GM21576 (cell line): ENCODE measurements around the gene NTN1.
"Not testable (repeated sequence)": the region's sequence is repeated elsewhere in the genome, so short reads cannot be mapped to it uniquely, and the experiment has no call there.

Experiments
- ATAC-seq: cut with Tn5 transposase; IDR thresholded peaks from one replicate; pipeline ENCODE4 v1.9.1; 2021; ENCODE audit warnings: mild to moderate bottlenecking, moderate library complexity; ENCODE audit not compliant: unreplicated experiment

The NTN1 gene

GRCh38 chr17:9151740-9152139, 130.4 kb downstream of the NTN1 start:
- ATAC-seq, result not testable (repeated sequence)

GRCh38 chr17:9158544-9159452, 137.5 kb downstream of the NTN1 start:
- no peak for ATAC-seq

- no peak for ATAC-seq
Measured at GRCh38 chr17:9162275-9162985, 141.1 kb downstream of the NTN1 start.

GRCh38 chr17:9166788-9167187, 145.5 kb downstream of the NTN1 start:
- ATAC-seq, result no peak

- ATAC-seq, result no peak
Measured at GRCh38 chr17:9167379-9167778, 146.1 kb downstream of the NTN1 start.

- ATAC-seq, result no peak
Measured at GRCh38 chr17:9169116-9169515, 147.8 kb downstream of the NTN1 start.

- no peak for ATAC-seq
Measured at GRCh38 chr17:9170336-9170735, 149.0 kb downstream of the NTN1 start.

- ATAC-seq, result no peak
Measured at GRCh38 chr17:9170853-9171252, 149.5 kb downstream of the NTN1 start.

- ATAC-seq, result no peak
Measured at GRCh38 chr17:9173386-9173983, 152.2 kb downstream of the NTN1 start.

GRCh38 chr17:9174312-9174711, 153.0 kb downstream of the NTN1 start:
- no peak for ATAC-seq

- ATAC-seq, result no peak
Measured at GRCh38 chr17:9174779-9175574, 153.7 kb downstream of the NTN1 start.

GRCh38 chr17:9175700-9176467, 154.6 kb downstream of the NTN1 start:
- ATAC-seq, result no peak

GRCh38 chr17:9177212-9177611, 155.9 kb downstream of the NTN1 start:
- no peak for ATAC-seq

- no peak for ATAC-seq
Measured at GRCh38 chr17:9178319-9178718, 157.0 kb downstream of the NTN1 start.

- no peak for ATAC-seq
Measured at GRCh38 chr17:9179602-9180001, 158.3 kb downstream of the NTN1 start.

GRCh38 chr17:9181640-9182039, 160.3 kb downstream of the NTN1 start:
- ATAC-seq, result no peak

GRCh38 chr17:9183306-9183705, 162.0 kb downstream of the NTN1 start:
- ATAC-seq, result no peak

GRCh38 chr17:9185142-9185541, 163.8 kb downstream of the NTN1 start:
- no peak for ATAC-seq

- ATAC-seq, result no peak
Measured at GRCh38 chr17:9185688-9186284, 164.5 kb downstream of the NTN1 start.

- no peak for ATAC-seq
Measured at GRCh38 chr17:9187828-9188227, 166.5 kb downstream of the NTN1 start.
